ENCODE data around the gene UCP2.

DNA sequence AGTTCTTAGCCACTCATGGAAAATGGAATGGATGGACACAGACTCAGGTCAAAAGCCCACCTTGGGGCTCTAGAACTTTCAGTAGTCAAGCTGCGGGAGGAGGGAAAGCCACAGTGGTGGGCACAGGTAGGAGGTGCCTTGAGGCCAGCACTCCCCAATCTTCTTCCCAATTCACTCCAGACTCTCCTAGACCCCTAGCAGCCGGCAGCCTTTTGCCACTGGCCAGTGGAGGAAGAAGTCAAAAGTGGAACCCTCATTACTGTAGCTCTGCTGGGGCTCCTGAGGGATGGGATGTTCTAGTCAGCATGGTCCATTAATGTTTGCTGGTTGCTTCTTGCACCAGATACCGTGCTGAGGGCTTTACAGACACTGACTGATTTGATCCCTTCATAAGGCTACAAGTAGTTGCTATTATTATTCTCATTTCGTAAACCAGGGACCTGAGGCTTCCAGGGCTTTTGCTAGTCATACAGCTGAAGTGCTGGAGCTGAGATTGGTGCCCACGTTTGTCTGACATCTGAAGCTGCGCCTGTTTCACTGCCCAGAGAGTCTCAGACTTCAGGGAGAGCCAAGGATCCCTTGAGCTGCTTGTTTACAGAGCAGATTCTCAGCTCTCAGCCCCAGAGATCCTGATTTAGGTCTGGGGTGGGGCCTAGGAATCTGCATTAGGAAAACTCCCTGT lies 25.2 kb upstream of the UCP2 start:
- TF ChIP-seq, protein P1, sequence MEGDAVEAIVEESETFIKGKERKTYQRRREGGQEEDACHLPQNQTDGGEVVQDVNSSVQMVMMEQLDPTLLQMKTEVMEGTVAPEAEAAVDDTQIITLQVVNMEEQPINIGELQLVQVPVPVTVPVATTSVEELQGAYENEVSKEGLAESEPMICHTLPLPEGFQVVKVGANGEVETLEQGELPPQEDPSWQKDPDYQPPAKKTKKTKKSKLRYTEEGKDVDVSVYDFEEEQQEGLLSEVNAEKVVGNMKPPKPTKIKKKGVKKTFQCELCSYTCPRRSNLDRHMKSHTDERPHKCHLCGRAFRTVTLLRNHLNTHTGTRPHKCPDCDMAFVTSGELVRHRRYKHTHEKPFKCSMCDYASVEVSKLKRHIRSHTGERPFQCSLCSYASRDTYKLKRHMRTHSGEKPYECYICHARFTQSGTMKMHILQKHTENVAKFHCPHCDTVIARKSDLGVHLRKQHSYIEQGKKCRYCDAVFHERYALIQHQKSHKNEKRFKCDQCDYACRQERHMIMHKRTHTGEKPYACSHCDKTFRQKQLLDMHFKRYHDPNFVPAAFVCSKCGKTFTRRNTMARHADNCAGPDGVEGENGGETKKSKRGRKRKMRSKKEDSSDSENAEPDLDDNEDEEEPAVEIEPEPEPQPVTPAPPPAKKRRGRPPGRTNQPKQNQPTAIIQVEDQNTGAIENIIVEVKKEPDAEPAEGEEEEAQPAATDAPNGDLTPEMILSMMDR (conservative IDR thresholded peaks at IDR 0.05; ENCODE audit: low read depth in 2 of 2), result no peak
- TF ChIP-seq EZH2 (IDR thresholded peaks at IDR 0.05; ENCODE audit: low read depth, unreplicated experiment) (no peak), EZH2phosphoT487 (IDR thresholded peaks at IDR 0.05; ENCODE audit: unreplicated experiment) (no peak), POLR2AphosphoS5 (IDR thresholded peaks at IDR 0.05; ENCODE audit: low read depth) (no peak)
- TF ChIP-seq, protein P2, sequence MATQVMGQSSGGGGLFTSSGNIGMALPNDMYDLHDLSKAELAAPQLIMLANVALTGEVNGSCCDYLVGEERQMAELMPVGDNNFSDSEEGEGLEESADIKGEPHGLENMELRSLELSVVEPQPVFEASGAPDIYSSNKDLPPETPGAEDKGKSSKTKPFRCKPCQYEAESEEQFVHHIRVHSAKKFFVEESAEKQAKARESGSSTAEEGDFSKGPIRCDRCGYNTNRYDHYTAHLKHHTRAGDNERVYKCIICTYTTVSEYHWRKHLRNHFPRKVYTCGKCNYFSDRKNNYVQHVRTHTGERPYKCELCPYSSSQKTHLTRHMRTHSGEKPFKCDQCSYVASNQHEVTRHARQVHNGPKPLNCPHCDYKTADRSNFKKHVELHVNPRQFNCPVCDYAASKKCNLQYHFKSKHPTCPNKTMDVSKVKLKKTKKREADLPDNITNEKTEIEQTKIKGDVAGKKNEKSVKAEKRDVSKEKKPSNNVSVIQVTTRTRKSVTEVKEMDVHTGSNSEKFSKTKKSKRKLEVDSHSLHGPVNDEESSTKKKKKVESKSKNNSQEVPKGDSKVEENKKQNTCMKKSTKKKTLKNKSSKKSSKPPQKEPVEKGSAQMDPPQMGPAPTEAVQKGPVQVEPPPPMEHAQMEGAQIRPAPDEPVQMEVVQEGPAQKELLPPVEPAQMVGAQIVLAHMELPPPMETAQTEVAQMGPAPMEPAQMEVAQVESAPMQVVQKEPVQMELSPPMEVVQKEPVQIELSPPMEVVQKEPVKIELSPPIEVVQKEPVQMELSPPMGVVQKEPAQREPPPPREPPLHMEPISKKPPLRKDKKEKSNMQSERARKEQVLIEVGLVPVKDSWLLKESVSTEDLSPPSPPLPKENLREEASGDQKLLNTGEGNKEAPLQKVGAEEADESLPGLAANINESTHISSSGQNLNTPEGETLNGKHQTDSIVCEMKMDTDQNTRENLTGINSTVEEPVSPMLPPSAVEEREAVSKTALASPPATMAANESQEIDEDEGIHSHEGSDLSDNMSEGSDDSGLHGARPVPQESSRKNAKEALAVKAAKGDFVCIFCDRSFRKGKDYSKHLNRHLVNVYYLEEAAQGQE (IDR thresholded peaks at IDR 0.05; ENCODE audit: unreplicated experiment), result no peak

Measured in GM23338 (cell line).